ENCODE measurements around the gene NEK1. TPM values are rescaled to one million over a fixed set of nuclear protein-coding genes. Genes with fewer than 3 reads are reported as not detected.

NEK1 gene
- total and polyA plus RNA-seq, 2 of the 8 experiments (the other 6 are each of a cell fraction or from before 2014, with no cell fraction given) = 3.9 to 11.7 TPM

GRCh38 chr4:169616846-169617245 lies 4.5 kb upstream of the NEK1 start (continued):
- no peak for TF ChIP-seq RFX5 (IDR thresholded peaks at IDR 0.05; ENCODE audit: borderline replicate concordance, low read depth, low read length)
- TF ChIP-seq GABPA (IDR thresholded peaks at IDR 0.05; ENCODE audit: borderline replicate concordance, insufficient read depth, low read length) = no peak
